Central memory CD4-positive, alpha-beta T cell (primary cell): ENCODE measurements around the gene DNER.
"Not testable (repeated sequence)": the region's sequence is repeated elsewhere in the genome, so short reads cannot be mapped to it uniquely, and the experiment has no call there.

ENCODE experiments used
- DNase-seq: peaks from one replicate; pipeline ENCODE4 v3.0.0; 2022

Gene DNER

DNA sequence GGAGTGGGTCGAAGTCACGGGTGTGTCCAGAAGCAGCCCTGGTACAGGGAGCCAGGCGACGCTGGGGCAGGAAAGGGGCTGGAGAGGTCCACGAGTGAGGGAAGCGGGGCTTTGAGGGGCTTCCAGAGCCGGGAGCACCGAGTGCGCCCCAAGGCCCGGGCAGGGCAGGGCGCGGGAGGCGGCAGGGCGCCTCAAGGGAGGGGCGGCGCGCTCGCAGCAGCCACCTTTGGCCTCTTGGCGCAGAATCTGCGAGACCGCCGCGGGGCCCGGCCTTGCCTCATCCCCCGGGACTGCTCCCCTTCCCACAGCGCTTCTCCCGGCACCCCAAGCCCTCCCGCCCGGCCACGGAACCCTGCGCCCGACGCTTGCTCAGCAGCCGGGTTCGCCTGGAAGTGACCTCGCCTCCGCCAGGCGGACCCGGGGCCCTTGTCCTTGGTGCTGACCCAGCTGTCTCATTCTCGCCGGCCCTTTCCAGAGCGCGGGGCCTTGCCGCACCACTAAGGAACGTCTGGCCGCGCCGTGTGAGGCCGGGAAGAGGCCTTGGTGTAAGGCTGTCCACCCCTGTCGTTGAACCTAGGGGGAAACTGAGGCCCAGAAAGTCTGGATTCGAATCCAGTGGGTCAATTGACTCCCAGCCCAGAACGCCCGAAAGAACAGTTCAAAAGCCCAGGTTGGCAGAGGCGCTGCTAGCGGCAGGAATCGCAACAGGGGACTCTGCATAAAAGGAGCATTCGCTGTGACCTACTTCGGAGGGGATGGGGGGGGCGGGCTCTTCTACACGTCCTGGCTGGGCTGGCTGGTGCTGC, 584 bp upstream of the DNER start:
- no peak for DNase-seq

DNA sequence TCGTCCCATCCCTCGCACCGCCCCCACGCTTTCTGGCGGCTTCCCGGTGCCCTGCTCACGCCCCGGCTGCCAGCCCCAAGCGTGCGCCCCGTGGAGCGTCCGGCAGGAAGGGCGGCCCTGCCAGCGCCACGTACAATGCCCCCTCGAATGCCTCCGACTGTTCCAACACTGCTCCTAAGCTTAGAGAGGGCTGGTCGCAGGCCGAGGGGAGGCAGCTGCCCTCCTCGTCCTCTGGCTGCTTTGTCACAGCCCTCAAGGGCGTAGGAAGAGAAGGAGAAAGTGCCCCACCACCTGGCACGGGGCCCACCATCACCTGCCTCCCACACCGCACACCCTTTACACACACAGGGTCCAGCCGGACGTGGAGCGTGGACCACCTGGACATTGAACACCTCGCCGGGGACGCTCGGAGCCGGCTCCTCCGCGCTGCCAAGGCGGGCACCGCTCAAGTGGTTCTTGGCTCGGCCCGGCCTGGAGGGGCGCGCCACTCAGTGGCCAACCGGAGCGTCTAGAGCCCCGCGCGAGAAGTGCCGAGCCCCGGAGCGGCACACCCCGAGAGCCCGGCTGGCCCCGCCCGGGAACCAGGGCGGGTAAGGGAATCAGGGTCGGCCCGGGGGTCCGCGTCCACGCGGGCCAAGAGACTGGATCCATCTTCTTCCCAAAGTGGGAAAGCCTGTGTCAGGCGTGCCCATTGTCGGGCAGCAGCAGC, 830 bp downstream of the DNER start:
- DNase-seq, result no peak

DNA sequence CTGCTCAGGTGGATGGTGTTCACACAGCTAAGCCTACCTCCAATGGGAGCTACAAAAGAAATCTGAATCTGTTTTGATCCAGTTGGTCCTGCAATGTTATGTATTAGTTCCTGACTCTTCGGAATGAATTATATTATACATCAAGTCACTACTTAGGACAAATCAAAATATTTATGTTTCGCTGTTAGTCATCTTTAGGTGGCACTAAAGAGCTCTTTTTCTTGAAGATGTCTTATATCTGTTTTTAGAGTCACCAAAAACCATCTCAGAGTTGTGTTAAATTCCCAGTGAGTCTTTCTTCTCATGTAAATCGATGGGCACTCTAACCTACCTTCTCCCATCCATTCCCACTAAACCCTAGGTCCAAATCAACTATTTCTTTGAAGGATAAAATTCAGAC, 2.2 kb downstream of the DNER start:
- no peak for DNase-seq

DNA sequence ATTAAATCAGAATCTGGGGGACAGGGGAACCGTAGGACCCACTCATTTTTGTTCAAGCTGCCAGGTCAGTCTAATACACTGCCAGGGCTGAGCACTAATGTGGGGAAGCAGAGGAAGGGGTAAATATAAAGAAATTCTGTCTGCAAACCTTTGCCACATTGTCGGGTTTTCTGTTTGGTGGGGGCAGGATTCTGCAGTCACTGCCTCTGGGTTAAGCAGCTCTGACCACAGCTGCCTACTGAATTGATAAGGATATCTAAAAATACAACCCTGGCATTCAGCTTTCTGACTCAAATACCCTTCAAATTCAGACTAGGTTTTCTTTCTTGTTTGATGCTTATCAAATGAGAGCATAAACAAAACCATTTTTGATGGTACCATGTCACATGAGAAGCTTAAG, 6.0 kb downstream of the DNER start:
- no peak for DNase-seq

DNA sequence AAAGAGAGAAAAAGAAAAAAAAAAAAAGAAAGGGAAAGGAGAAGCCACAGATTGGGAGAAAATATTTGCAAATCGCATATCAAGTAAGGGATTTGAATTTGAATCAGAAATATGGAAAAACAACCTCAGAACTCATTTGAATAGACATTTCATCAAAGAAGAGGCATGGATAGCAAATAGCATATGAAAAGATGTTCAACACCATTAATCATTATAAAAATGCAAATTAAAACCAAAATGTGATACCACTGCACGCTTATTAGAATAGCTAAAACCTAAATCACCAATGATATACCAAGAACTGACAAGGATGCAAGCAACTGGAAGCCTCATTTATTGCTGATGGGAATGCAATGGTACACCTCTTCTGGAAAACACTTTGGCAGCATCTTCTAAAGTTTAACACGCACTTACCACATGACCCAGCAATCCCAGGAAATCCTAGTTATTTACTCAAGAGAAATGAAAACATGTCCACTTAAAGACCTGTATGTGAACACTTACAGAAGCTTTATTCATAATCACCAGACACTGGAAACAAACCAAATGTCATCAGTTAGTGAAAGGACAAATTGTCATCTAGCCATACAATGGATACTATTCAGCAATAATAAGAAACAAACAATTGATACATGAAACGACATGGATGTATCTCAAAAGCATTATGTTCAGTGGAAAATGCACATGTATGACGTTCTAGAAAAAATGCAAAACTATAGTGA, 10.3 kb downstream of the DNER start:
- DNase-seq, result no peak

DNA sequence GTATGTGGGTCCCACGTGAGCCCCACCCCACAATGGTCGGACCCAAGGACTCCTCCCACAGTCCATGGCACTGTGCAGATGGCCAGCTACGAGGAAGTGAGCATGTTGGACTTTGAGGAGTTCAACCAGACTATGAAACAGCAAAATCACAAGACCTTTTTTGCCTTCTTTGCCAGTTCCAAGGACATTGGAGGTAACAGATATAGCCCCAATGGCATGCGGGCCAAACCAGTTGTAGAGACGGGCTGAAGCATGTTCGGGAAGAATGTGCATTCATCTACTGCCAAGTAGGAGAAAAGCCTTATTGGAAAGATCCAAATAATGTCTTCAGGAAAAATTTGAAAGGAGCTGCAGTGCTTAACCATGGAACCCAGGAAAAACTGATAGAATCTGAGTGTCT, 12.6 kb downstream of the DNER start:
- DNase-seq, result no peak

DNA sequence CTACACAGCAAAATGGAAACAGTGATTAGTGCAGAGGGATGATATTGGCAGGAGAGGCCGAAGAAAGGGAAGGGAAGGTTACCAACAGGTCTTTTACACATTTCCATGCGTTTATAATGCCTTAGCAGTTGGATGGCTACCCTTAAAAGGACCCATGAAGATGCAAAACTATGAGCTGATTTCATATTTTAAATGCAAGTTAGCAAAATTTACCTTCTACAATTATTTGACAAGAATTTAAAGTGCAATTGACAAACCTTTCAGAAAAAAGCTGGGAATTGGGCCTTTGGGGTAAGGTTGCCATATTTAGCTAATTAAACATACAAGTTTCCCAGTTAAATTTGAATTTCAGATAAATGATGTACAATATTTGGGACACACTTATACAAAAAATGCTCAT, 13.3 kb downstream of the DNER start:
- no peak for DNase-seq

DNA sequence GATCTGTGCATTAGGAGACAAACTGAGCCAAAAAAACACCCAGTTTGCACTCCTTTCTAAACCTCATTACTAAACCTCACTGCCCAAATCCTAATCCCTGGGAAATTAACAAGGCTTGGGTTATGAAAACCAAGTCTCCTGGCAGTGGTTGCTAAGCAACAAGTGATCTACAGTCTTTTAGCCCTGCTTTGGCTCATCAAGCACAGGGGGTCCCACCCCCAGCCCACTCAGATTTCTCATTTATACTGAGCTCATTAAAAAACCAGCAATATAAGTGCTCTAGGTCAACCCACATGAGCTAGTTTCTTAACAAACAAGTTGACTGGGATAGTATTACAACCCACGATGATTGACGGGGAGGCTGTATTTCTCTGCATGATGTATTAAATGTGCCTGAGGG, 18.4 kb downstream of the DNER start:
- DNase-seq, result no peak

DNA sequence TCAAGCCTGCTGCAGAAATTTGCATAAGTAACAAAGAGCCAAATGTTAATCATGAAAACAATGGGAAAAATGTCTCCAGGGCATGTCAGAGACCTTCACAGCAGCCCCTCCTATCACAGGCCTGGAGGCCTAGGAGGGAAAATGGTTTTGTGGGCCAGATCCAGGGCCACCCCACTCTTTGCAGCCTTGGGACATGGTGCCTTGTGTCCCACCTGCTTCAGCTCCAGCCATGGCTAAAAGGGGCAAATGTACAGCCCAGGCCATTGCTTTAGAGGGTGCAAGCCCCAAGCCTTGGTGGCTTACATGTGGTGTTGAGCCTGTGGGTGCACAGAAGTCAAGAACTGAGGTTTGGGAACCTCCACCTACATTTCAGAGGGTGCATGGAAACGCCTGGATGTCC, 20.5 kb downstream of the DNER start:
- DNase-seq, result not testable (repeated sequence)

DNA sequence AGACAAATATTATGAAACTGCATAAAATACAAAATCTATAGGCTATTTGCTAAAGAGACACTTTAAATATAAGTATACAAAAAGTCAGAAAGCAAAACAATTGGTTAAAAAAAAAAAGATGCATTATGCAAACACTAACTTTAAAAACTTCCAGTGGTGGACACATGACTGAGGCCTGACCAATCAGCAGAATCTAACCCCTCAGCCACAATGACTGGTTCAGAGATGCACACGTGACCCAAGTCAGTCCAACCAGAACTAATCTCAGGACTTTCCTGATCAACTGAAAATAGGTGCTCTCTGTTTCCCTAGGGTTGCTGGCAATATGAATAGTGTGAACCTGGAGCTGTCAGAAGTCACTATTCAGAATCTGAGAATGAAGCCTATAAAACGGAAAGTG, 22.7 kb downstream of the DNER start:
- no peak for DNase-seq

DNA sequence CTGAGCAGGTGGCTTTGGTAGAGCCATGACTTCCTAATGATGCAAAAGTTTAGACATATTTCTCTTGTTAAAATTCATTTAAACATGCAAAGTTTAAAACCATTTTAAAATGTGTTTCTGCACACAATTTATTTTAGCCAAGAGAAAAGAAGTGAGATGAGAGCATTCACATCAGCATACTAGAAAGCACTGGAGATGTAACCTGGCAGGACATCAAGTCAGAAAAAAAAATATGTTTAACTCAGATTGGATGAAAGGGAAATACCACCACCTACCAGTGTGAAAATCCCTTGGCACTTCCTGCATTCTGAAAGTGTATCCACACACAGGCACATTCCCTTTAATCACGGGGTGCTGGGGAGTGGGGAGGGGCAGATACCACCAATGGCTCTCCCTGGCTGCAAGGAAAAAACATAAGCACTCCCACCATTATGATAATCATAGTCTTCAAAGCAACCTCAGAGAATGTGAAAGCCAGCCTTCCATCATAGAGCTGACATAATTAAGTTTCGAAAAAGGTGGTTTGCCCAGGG, 25.0 kb downstream of the DNER start:
- DNase-seq, result no peak

DNA sequence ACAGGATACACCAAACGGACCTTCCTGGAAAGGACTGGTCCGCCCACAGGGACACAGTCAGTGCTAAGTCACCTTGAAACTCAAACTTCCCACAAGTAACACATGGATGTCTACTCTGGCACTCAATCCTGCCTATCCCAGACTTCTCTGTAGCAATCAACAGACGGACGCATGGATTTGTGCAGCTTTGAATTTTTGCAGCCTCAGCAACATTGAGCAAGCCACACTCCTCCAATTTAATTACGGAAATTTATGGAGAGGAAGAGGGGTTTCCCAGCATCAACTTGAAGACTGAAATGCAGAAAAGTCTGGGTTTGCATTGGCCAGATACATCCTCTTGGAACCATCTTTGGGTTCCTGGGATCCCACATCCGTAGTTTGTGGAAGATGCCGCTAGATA, 26.2 kb downstream of the DNER start:
- no peak for DNase-seq

DNA sequence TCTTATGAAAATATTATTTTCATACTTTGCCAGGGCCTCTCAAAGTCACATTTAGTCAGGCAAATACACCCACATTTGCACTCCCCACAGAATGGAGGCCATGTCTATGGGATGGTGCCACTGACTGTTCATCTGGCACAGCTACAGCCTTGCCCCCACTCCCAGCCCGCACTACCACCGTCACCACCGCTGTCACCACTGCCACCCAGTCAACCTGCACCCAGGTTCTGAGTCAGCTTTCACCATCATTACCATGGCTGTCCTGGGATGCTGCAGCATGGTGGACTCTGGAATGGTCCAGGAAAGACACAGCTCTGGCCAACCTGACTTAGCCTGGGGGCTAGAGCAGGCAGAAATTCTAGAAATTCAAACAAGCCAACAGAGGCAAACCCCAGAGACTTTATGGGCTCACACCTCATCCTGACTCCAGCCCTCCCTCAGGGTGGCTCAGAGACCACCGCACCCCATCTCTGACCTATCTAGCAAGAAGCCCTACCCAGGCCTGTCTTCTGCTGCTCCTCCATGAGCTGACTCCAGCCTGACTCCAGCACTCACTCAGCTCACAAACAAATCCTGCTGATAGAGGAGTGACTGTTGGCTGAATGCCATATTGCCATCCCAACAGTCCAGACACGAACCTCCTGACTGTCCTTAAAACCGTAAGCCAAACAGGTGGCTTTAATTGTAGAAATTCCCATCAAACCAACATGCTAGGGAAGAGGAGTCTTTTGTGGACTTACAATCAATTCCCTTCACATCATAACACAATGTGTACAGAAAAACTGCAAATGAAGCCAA, 28.0 kb downstream of the DNER start:
- DNase-seq, result no peak

DNA sequence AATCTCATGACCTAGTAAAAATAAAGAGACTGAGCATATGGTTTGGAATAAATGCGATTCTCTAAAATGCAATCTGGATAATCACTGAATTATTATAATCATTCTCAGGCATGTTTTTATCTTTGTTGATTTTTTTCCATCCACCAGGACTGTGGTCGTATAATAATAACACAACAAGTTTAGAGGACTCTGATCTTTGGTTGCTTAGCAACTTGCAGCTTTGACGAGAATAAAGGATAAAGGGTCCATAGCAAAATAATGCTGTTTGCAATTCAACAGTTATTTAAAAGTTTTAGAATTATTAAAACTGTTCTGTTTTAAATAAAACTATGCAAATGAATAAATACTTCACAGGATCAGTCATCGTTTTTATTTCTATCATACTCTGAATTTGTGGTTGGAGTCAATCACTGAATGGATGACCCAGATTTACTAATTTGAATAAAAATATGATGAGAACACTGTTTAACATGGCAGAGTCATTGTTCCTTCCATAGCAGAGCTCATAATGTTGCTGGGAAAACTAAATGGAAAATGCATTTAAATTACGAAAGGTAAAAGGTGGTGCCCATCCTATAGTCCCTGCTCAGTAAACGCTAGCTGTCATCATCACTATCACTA, 29.3 kb downstream of the DNER start:
- no peak for DNase-seq

DNA sequence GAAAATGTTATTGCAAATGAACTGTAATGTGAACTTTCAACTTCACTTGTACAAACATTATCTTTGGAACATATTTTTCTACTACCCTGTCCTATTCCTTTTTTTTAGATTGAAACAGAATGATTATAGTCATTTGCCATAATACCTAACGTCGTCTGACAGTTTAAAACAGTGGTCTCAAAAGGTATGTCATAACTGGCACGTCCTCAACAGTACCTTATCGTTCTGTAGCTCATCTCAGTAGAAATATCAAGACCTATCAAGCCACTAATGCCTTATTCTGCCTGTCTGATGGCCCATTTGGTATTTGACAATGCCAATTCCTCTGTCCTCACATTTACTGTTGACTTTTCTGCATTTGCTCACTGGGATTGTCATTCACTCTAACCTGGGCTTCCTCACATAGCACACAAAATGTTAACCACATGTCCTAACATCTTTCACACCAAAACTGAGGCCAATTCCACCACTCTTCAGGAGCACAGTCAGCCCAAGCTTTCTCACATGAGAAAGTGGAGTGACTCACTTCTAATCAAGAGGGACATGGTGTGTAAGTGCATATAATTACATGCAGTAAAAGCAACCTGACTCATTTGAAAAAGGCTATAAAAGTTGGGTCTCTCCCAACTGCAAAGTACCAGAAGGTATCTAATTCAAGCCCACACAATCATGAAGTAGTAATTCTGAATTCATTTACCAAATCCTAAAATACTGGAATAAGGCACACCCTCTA, 34.8 kb downstream of the DNER start:
- DNase-seq, result no peak

DNA sequence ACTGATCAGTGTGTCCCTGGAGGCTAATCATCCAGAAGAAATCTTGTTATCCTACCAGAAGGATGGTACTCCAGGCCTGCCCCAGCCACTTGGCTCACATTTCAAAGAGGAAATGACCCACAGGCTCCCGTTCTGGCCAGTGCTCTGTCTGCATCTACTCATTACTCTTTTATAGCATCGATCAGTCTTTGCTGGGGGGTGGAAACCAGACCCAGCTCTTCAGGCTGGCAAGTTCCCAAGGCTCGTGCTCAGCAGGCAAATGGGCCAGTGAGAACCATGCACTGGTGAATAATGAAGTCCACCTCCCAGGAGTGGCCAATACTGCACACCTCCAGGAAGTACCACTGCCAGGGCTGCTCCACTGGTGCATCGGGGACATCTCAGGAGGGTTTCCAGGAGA, 38.8 kb downstream of the DNER start:
- DNase-seq, result no peak

DNA sequence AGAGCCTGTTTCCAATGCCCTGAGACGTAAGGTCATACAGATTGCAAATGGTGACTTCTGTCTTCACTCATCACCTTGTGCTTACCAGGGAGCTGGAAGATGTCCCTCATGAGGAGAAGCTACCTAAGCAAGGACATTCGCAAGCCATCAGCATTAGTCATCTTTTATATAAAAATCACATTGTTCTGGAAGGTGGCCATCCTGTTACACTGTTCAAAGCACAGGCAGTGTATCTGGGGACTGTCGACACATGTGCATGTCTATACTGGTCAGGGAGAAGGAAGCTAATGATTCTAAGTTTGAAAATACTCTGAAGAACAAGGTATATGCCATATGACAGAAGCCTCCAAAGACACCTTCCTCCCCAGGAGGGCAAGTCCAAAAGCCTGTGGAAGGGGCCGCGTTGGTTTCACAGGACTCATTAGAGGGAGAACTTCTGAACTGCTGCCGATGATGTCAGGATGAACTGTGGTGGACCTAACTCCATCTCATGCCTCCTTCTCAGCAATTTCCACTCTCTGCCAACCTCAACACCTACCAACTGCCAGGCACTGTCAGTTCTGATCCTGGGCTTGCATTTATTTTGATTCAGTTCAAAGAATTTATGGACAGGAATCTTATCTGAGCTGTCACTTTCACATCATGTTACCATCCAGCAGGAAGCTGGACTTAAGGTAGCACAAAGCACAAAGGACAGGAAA, 39.4 kb downstream of the DNER start:
- DNase-seq, result no peak

DNA sequence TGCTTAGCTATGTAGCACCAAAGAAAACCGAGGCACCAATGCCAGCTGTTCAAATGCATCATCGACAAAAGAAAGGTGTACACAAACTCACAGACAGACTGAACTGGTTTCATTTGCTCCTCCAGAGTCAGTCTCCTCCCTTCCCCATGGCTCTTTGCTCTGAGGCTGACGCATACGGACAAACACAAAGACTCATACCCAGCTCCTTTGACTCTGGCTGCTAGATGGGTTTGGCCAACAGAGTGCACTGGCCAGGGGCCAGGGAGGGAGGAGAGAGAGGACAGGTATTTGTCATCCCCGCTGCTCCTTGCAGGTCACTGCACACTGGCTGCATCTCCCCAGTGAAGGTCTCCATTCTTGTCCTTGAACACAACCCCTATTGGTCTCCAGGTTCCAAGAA, 40.7 kb downstream of the DNER start:
- no peak for DNase-seq

DNA sequence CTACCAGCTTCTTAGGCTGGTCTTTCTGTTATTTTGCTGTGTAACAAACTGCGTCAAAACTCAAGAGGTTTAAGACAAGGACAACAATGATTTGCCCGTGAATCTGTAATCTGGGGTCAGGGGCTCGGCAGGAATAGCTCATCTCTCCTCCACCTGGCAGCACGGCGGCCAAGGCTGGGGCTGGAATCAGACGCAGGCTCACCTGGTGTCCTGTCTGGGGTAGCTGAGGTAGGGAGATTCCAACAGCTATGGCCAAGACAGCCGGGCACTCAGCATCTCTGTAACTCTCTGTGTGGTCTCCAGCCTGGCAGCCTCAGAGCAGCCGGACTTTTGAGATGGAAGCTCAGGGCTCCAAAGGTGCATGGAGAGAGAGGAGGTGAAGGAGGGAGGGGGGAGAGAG, 42.3 kb downstream of the DNER start:
- no peak for DNase-seq

DNA sequence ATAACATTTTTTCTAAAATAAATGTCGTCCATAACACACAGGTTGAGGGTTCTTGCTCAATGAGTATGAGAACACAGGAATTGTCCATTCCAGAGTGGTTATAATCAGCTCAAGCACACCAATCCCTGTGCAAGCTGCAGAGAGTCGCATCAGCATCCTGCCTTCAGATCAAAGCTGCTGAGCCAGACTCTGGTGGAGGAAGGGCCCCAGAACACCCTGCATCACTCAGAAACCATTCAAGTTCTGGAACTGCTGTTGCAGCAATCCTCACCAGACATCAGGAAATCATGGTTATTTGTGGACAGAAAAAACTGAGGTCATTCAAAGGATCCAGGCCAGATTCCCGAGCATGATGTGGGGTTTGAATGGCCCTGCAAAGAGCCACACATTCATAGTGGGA, 44.5 kb downstream of the DNER start:
- no peak for DNase-seq

DNA sequence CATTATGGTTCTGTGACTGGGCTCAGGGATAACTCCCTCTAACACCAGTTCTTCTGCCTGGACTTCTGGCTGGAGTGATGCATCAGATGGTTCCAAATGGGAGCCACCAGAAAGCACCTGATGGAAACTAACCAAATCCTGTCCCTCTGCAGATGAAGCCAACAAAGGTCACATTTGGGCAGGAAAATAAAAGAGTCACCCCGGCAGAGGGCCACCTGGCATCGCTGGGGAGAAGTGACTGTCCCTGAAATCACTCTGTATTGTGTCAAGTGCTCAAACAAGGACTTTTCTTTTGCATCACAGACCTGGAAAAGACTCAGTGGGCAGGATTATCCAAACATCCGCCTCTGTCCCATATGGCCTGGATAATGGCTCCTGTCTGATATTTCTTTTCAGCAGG, 47.5 kb downstream of the DNER start:
- DNase-seq, result no peak
